ENCODE data around the gene RRAD. TPM values are rescaled to one million over a fixed set of nuclear protein-coding genes. Genes with fewer than 3 reads are reported as not detected.

Gene RRAD
- polyA plus RNA-seq, 1 donor from 2014 or later = 1.0 TPM

- no peak overlapping the region for H3K4me2 ChIP-seq (ENCODE audit: low read length)
- H3F3A ChIP-seq (ENCODE audit: insufficient read depth, low read length, poor library complexity, severe bottlenecking) = no peaks in the 10 kb centered on the region
- H3K9me2 ChIP-seq (ENCODE audit: insufficient read depth, low read length) = no peaks in the 10 kb centered on the region
- H3K27me3 ChIP-seq (ENCODE audit: insufficient read depth, low read depth, low read length) = peaks cover 12% of the 10 kb centered on the region
- TF ChIP-seq TAF1 (IDR thresholded peaks at IDR 0.05; ENCODE audit: low read depth) (no peak), POLR2AphosphoS5 (IDR thresholded peaks at IDR 0.05) (no peak), CTCF (IDR thresholded peaks at IDR 0.05; ENCODE audit: poor library complexity, severe bottlenecking) (no peak), REST (IDR thresholded peaks at IDR 0.05; ENCODE audit: borderline replicate concordance) (no peak), MXI1 (conservative IDR thresholded peaks at IDR 0.05; ENCODE audit: poor library complexity, severe bottlenecking) (no peak), RAD21 (conservative IDR thresholded peaks at IDR 0.05) (no peak), SMC3 (conservative IDR thresholded peaks at IDR 0.05; ENCODE audit: poor library complexity) (no peak), EP300 (conservative IDR thresholded peaks at IDR 0.05; ENCODE audit: poor library complexity, severe bottlenecking) (no peak)
- H3K4me3 ChIP-seq (ENCODE audit: low read length) = no peak overlapping the region
- H3K79me2 ChIP-seq (replicated peaks; ENCODE audit: insufficient read depth, low read length) = peaks cover 8% of the 10 kb centered on the region
- H2AFZ ChIP-seq (ENCODE audit: low read depth, low read length) = no peak overlapping the region
- H3K27ac ChIP-seq (ENCODE audit: low read length) = no peak overlapping the region
- H3K36me3 ChIP-seq (ENCODE audit: insufficient read depth, low read length) = no peaks in the 10 kb centered on the region
- no peaks in the 10 kb centered on the region for H3K9me3 ChIP-seq (ENCODE audit: low read length)
- no peak overlapping the region for H3K9ac ChIP-seq (ENCODE audit: low read length)
- no peaks in the 10 kb centered on the region for H4K20me1 ChIP-seq (ENCODE audit: insufficient read depth)
Observed at GRCh38 chr16:66930189-66930588, 4.9 kb upstream of the RRAD start.

GRCh38 chr16:66928702-66929388 lies 3.5 kb upstream of the RRAD start:
- no peak overlapping the region for H3K9ac ChIP-seq (ENCODE audit: low read length)

More at GRCh38 chr16:66928702-66929388, 3.5 kb upstream of the RRAD start:
- Histone ChIP-seq H2AFZ (ENCODE audit: low read depth, low read length) (no peak overlapping the region), H3K27ac (ENCODE audit: low read length) (no peak overlapping the region), H3K9me2 (ENCODE audit: insufficient read depth, low read length) (no peaks in the 10 kb centered on the region), H4K20me1 (ENCODE audit: insufficient read depth) (no peaks in the 10 kb centered on the region), H3K4me3 (ENCODE audit: low read length) (no peak overlapping the region), H3K9me3 (ENCODE audit: low read length) (no peaks in the 10 kb centered on the region), H3F3A (ENCODE audit: insufficient read depth, low read length, poor library complexity, severe bottlenecking) (no peaks in the 10 kb centered on the region), H3K36me3 (ENCODE audit: insufficient read depth, low read length) (no peaks in the 10 kb centered on the region), H3K4me2 (ENCODE audit: low read length) (no peak overlapping the region), H3K79me2 (replicated peaks; ENCODE audit: insufficient read depth, low read length) (peaks cover 6% of the 10 kb centered on the region), H3K27me3 (ENCODE audit: insufficient read depth, low read depth, low read length) (peaks cover 25% of the 10 kb centered on the region)
- TF ChIP-seq TAF1 (IDR thresholded peaks at IDR 0.05; ENCODE audit: low read depth) (no peak), POLR2AphosphoS5 (IDR thresholded peaks at IDR 0.05) (no peak), REST (IDR thresholded peaks at IDR 0.05; ENCODE audit: borderline replicate concordance) (no peak), MXI1 (conservative IDR thresholded peaks at IDR 0.05; ENCODE audit: poor library complexity, severe bottlenecking) (no peak), CTCF (IDR thresholded peaks at IDR 0.05; ENCODE audit: poor library complexity, severe bottlenecking) (no peak), EP300 (conservative IDR thresholded peaks at IDR 0.05; ENCODE audit: poor library complexity, severe bottlenecking) (no peak), EZH2 (IDR thresholded peaks at IDR 0.05; ENCODE audit: borderline replicate concordance, insufficient read depth, low read length, poor library complexity, severe bottlenecking) (no peak), RAD21 (conservative IDR thresholded peaks at IDR 0.05) (no peak), SMC3 (conservative IDR thresholded peaks at IDR 0.05; ENCODE audit: poor library complexity) (no peak)
